NT2/D1 (cell line): ENCODE data around the gene MAGI2.

ENCODE experiments used
- DNase-seq: peaks from one replicate; pipeline ENCODE4 v3.0.0-alpha.2; 2011; ENCODE audit warnings: low read depth, low spot score
- H3K27me3 ChIP-seq: 2 replicates; pipeline ENCODE4 v1.6.0; 2011; ENCODE audit warnings: mild to moderate bottlenecking; ENCODE audit not compliant: insufficient read length, insufficient read depth
- H3K36me3 ChIP-seq: 2 replicates; pipeline ENCODE4 v1.6.1; 2011; ENCODE audit warnings: mild to moderate bottlenecking, low read length, mixed read lengths; ENCODE audit not compliant: insufficient read depth, insufficient read length
- H3K4me1 ChIP-seq: 2 replicates; pipeline ENCODE4 v1.5.1; 2011; ENCODE audit not compliant: insufficient read depth, insufficient read length
- H3K4me3 ChIP-seq: 2 replicates; pipeline ENCODE4 v1.5.1; 2011; ENCODE audit warnings: low read depth; ENCODE audit not compliant: insufficient read length
- H3K9ac ChIP-seq: 2 replicates; pipeline ENCODE4 v1.6.0; 2011; ENCODE audit warnings: low read depth; ENCODE audit not compliant: insufficient read length
- H3K9me3 ChIP-seq: 2 replicates; pipeline ENCODE4 v1.5.1; 2011; ENCODE audit warnings: mild to moderate bottlenecking, low read length; ENCODE audit not compliant: insufficient read depth
- SUZ12 ChIP-seq: IDR thresholded peaks from 2 replicates; pipeline ENCODE4 v1.6.1; 2011; ENCODE audit not compliant: insufficient read length, insufficient read depth; ENCODE audit errors: extremely low read depth
- YY1 ChIP-seq: IDR thresholded peaks from 2 replicates; pipeline ENCODE4 v1.6.1; 2011; ENCODE audit not compliant: insufficient read length, insufficient read depth
- ZNF274 ChIP-seq: IDR thresholded peaks from 2 replicates; pipeline ENCODE4 v1.6.1; 2011; ENCODE audit warnings: mild to moderate bottlenecking, low read depth, low read length

The MAGI2 gene

GRCh38 chr7:78571292-78571691, 882.2 kb downstream of the MAGI2 start:
- Histone ChIP-seq H3K9ac (no peak overlapping the region), H3K27me3 (no peaks in the 10 kb centered on the region), H3K4me3 (no peak overlapping the region), H3K9me3 (no peaks in the 10 kb centered on the region), H3K36me3 (no peaks in the 10 kb centered on the region), H3K4me1 (no peaks in the 10 kb centered on the region)
- DNase-seq = no peak
- TF ChIP-seq SUZ12 (no peak), YY1 (no peak), ZNF274 (no peak)

- TF ChIP-seq YY1 (no peak), ZNF274 (no peak), SUZ12 (no peak)
- no peaks in the 10 kb centered on the region for H3K4me1 ChIP-seq
Measured at GRCh38 chr7:78568690-78569089, 884.8 kb downstream of the MAGI2 start.

GRCh38 chr7:78567836-78568235, 885.6 kb downstream of the MAGI2 start:
- Histone ChIP-seq H3K9ac (no peak overlapping the region), H3K4me3 (no peak overlapping the region), H3K4me1 (no peaks in the 10 kb centered on the region), H3K9me3 (no peaks in the 10 kb centered on the region), H3K36me3 (no peaks in the 10 kb centered on the region), H3K27me3 (no peaks in the 10 kb centered on the region)
- TF ChIP-seq SUZ12 (no peak), ZNF274 (no peak), YY1 (no peak)
- no peak for DNase-seq

More at GRCh38 chr7:78568690-78569089, 884.8 kb downstream of the MAGI2 start:
- no peak overlapping the region for H3K4me3 ChIP-seq
- H3K9me3 ChIP-seq = no peaks in the 10 kb centered on the region
- H3K36me3 ChIP-seq = no peaks in the 10 kb centered on the region
- H3K27me3 ChIP-seq = no peaks in the 10 kb centered on the region
- no peak for DNase-seq
- no peak overlapping the region for H3K9ac ChIP-seq

GRCh38 chr7:78565784-78566183, 887.7 kb downstream of the MAGI2 start:
- Histone ChIP-seq H3K36me3 (no peaks in the 10 kb centered on the region), H3K9me3 (no peaks in the 10 kb centered on the region), H3K4me3 (no peak overlapping the region), H3K4me1 (no peaks in the 10 kb centered on the region), H3K27me3 (no peaks in the 10 kb centered on the region), H3K9ac (no peak overlapping the region)
- DNase-seq = no peak
- TF ChIP-seq SUZ12 (no peak), ZNF274 (no peak), YY1 (no peak)

- DNase-seq = peak; percentile 44
- TF ChIP-seq SUZ12 = no peak
- no peak for TF ChIP-seq ZNF274
- TF ChIP-seq YY1 = no peak
Measured at GRCh38 chr7:78563191-78563590, 890.3 kb downstream of the MAGI2 start.

GRCh38 chr7:78562191-78562590, 891.3 kb downstream of the MAGI2 start:
- no peaks in the 10 kb centered on the region for H3K9me3 ChIP-seq
- no peaks in the 10 kb centered on the region for H3K4me1 ChIP-seq
- H3K9ac ChIP-seq = no peak overlapping the region
- H3K36me3 ChIP-seq = no peaks in the 10 kb centered on the region
- DNase-seq = no peak
- no peaks in the 10 kb centered on the region for H3K27me3 ChIP-seq
- no peak for TF ChIP-seq ZNF274
- TF ChIP-seq YY1 = no peak
- no peak for TF ChIP-seq SUZ12
- H3K4me3 ChIP-seq = no peak overlapping the region

More at GRCh38 chr7:78563191-78563590, 890.3 kb downstream of the MAGI2 start:
- H3K27me3 ChIP-seq = no peaks in the 10 kb centered on the region
- H3K9me3 ChIP-seq = no peaks in the 10 kb centered on the region
- H3K4me1 ChIP-seq = no peaks in the 10 kb centered on the region
- no peak overlapping the region for H3K4me3 ChIP-seq
- no peak overlapping the region for H3K9ac ChIP-seq
- H3K36me3 ChIP-seq = no peaks in the 10 kb centered on the region

GRCh38 chr7:78558566-78558965, 894.9 kb downstream of the MAGI2 start:
- H3K4me1 ChIP-seq = no peaks in the 10 kb centered on the region
- no peaks in the 10 kb centered on the region for H3K27me3 ChIP-seq
- no peaks in the 10 kb centered on the region for H3K36me3 ChIP-seq
- DNase-seq = no peak
- no peak overlapping the region for H3K4me3 ChIP-seq
- H3K9ac ChIP-seq = no peak overlapping the region
- no peaks in the 10 kb centered on the region for H3K9me3 ChIP-seq
- no peak for TF ChIP-seq ZNF274
- TF ChIP-seq YY1 = no peak
- no peak for TF ChIP-seq SUZ12

GRCh38 chr7:78543976-78544375, 909.5 kb downstream of the MAGI2 start:
- TF ChIP-seq YY1 (no peak), ZNF274 (no peak), SUZ12 (no peak)
- no peak overlapping the region for H3K4me3 ChIP-seq
- no peak for DNase-seq
- no peak overlapping the region for H3K9ac ChIP-seq
- no peaks in the 10 kb centered on the region for H3K27me3 ChIP-seq
- no peaks in the 10 kb centered on the region for H3K4me1 ChIP-seq
- no peaks in the 10 kb centered on the region for H3K36me3 ChIP-seq
- no peaks in the 10 kb centered on the region for H3K9me3 ChIP-seq
